ENCODE measurements around the gene FRS3. TPM values are rescaled to one million over a fixed set of nuclear protein-coding genes. Genes with fewer than 3 reads are reported as not detected.

FRS3 gene
- total RNA-seq, 1 experiment from 2014 or later: 5.9 TPM

DNA sequence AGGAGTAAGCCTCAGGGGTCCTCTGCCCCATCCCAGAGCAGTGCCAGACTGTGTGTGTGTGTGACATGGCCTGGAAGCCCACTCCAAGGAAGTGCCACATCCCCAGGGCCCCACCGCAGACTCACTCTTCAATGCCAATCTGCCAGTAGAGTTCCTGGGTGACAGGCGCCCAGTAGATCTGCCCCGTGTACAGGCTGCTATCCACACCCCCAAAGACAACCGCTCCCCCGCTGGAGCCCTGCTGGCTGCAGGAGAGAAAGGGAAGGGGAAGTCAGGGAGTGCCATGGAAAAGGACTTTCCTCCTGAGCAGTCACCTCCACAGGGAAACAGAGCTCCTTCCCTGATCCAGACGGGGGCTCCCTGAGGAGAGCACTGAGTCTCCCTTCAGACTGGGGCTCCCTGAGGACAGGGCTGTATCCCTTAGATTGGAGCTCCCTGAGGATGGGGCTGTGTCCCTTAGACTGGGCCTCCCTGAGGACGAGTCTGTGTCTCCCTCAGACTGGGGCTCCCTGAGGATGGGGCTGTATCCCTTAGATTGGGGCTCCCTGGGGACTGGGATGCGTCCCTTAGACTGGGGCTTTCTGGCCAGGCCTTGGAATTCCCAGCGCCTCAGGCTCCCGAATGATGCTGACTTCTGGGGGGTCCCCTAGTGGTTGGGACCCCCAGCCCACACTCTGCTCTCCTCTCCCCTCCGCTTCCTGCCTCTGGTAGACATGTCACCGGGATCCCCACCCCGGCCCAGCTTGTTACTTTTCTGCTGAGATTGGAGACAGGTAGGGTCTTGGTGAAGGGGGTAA lies 39.1 kb downstream of the FRS3 start:
- CTCF ChIA-PET: no interaction called here
- RAD21 ChIA-PET (ENCODE audit: low non-redundant PET in 1 of 2, low total read pairs in 2 of 2, uncharacterized antibody in 2 of 2, unreplicated experiment in 2 of 2): no interaction called here
- no peak overlapping the region for H2AFZ ChIP-seq (ENCODE audit: low read depth, low read length, poor library complexity, severe bottlenecking)
- H3K27ac ChIP-seq (ENCODE audit: low read depth, low read length): no peak overlapping the region
- H4K20me1 ChIP-seq (ENCODE audit: insufficient read depth): no peaks in the 10 kb centered on the region
- H3K4me2 ChIP-seq (ENCODE audit: low read length): no peak overlapping the region
- H3K9me3 ChIP-seq (ENCODE audit: control insufficient read depth in 1 of 2, insufficient read depth in 1 of 2, low read depth in 1 of 2, low read length in 2 of 2): no peaks in the 10 kb centered on the region
- no TSS peak for BruUV-seq (replicated peaks)
- no peak overlapping the region for H3K4me3 ChIP-seq (replicated peaks in 1 of 2; ENCODE audit: low read depth in 1 of 2, low read length in 2 of 2)
- ATAC-seq (no peak), DNase-seq (ENCODE audit: low read depth, low spot score) (no peak)
- TF ChIP-seq FOSL1 (IDR thresholded peaks at IDR 0.05; ENCODE audit: low read depth) (no peak), JUND (IDR thresholded peaks at IDR 0.05) (no peak), ELF1 (IDR thresholded peaks at IDR 0.05; ENCODE audit: borderline replicate concordance, low read depth) (no peak), EZH2 (IDR thresholded peaks at IDR 0.05) (no peak), CBX3 (IDR thresholded peaks at IDR 0.05; ENCODE audit: low read depth) (no peak), YY1 (IDR thresholded peaks at IDR 0.05; ENCODE audit: extremely low read depth, insufficient replicate concordance, low read depth, low read length) (no peak), POLR2A (IDR thresholded peaks at IDR 0.05; ENCODE audit: borderline replicate concordance, extremely low read depth, insufficient read depth, insufficient read length) (no peak), TCF7L2 (IDR thresholded peaks at IDR 0.05; ENCODE audit: borderline replicate concordance, extremely low read depth, insufficient read depth, insufficient read length) (no peak), SP1 (IDR thresholded peaks at IDR 0.05; ENCODE audit: low read depth) (no peak), EZH2phosphoT487 (IDR thresholded peaks at IDR 0.05; ENCODE audit: borderline replicate concordance) (no peak)
- TF ChIP-seq, protein P1, sequence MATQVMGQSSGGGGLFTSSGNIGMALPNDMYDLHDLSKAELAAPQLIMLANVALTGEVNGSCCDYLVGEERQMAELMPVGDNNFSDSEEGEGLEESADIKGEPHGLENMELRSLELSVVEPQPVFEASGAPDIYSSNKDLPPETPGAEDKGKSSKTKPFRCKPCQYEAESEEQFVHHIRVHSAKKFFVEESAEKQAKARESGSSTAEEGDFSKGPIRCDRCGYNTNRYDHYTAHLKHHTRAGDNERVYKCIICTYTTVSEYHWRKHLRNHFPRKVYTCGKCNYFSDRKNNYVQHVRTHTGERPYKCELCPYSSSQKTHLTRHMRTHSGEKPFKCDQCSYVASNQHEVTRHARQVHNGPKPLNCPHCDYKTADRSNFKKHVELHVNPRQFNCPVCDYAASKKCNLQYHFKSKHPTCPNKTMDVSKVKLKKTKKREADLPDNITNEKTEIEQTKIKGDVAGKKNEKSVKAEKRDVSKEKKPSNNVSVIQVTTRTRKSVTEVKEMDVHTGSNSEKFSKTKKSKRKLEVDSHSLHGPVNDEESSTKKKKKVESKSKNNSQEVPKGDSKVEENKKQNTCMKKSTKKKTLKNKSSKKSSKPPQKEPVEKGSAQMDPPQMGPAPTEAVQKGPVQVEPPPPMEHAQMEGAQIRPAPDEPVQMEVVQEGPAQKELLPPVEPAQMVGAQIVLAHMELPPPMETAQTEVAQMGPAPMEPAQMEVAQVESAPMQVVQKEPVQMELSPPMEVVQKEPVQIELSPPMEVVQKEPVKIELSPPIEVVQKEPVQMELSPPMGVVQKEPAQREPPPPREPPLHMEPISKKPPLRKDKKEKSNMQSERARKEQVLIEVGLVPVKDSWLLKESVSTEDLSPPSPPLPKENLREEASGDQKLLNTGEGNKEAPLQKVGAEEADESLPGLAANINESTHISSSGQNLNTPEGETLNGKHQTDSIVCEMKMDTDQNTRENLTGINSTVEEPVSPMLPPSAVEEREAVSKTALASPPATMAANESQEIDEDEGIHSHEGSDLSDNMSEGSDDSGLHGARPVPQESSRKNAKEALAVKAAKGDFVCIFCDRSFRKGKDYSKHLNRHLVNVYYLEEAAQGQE (IDR thresholded peaks at IDR 0.05; ENCODE audit: low read depth): no peak
- TF ChIP-seq, protein P2, sequence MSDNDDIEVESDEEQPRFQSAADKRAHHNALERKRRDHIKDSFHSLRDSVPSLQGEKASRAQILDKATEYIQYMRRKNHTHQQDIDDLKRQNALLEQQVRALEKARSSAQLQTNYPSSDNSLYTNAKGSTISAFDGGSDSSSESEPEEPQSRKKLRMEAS (IDR thresholded peaks at IDR 0.05): no peak
- H3K36me3 ChIP-seq (ENCODE audit: control insufficient read depth in 1 of 2, insufficient read depth in 2 of 2, low read length in 2 of 2): no peaks in the 10 kb centered on the region
- no peaks in the 10 kb centered on the region for H3K9me2 ChIP-seq (ENCODE audit: insufficient read depth)
- no peaks in the 10 kb centered on the region for H3K27me3 ChIP-seq (ENCODE audit: insufficient read depth, low read length)
- no peak overlapping the region for H3K9ac ChIP-seq (ENCODE audit: low read length)
- intact Hi-C loops (cut with micrococcal nuclease): no loop called here
- H3K4me1 ChIP-seq (ENCODE audit: control insufficient read depth in 1 of 2, insufficient read depth in 2 of 2, low read length in 2 of 2): peaks cover 10 to 27% of the 10 kb centered on the region in 2 experiments
- H3K79me2 ChIP-seq (ENCODE audit: insufficient read depth, low read length): no peaks in the 10 kb centered on the region
- POLR2A ChIA-PET: no interaction called here
